Sigmoid colon (tissue), 4 donors: ENCODE results near the gene ACOX3.

Experiments
- EP300 ChIP-seq, 4 donors: sonication (generic); formaldehyde crosslinking; IDR thresholded peaks; one replicate each; pipeline ENCODE4 v1.6.1; 2017; ENCODE audit warnings: antibody characterized with exemption in 4 of 4
- POLR2A ChIP-seq, 2 donors: fragments of 450-650 bp; IDR thresholded peaks; one replicate each; pipeline ENCODE4 v1.6.1; 2016; ENCODE audit warnings: antibody characterized with exemption in 2 of 2, mild to moderate bottlenecking in 2 of 2, moderate library complexity in 2 of 2
- TF ChIP-seq, protein P1 (sequence below), 4 experiments: fragments of 450-650 bp in 3 of 4; fragments of 200-600 bp in 1 of 4; IDR thresholded peaks; one replicate each; pipeline ENCODE4 v1.5.1; 2016 to 2019; ENCODE audit warnings: antibody characterized with exemption in 4 of 4, mild to moderate bottlenecking in 3 of 4, moderate library complexity in 2 of 4

DNA sequence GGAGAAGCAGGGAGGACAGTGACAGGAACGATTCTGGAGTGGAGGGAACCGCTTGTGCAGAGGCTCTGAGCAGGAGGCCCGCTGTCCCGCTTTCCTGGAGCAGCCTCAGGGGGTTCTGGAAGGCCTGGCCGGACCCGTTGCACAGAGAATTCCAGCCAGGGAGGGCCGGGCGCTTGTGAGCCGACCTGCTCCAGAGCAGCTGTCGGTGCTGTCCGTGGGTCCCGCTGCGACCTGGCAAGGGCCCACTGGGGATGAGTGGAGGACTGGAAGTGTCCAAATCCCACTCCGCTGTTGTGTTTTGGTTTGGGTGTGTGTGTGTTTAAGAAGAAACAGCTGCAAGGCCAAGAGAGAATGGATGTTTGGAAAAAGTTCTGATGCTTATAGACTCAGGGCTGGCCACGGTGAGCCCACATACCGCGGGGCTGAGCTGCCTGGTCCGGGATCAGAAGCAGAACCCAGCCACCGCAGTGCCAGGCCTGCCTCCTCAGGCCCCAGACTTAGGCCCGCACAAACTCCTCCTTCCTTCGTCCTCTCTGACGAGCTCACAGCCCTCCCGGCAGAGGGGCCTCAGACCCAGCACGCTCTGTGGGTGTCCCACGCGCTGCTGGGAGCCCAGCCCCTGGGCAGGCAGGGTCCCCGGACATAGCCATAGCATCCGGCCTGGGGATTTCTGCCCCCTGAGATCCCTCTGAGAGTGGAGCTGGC lies 97.1 kb downstream of the ACOX3 start:
- TF ChIP-seq, protein P1, sequence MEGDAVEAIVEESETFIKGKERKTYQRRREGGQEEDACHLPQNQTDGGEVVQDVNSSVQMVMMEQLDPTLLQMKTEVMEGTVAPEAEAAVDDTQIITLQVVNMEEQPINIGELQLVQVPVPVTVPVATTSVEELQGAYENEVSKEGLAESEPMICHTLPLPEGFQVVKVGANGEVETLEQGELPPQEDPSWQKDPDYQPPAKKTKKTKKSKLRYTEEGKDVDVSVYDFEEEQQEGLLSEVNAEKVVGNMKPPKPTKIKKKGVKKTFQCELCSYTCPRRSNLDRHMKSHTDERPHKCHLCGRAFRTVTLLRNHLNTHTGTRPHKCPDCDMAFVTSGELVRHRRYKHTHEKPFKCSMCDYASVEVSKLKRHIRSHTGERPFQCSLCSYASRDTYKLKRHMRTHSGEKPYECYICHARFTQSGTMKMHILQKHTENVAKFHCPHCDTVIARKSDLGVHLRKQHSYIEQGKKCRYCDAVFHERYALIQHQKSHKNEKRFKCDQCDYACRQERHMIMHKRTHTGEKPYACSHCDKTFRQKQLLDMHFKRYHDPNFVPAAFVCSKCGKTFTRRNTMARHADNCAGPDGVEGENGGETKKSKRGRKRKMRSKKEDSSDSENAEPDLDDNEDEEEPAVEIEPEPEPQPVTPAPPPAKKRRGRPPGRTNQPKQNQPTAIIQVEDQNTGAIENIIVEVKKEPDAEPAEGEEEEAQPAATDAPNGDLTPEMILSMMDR (IDR thresholded peaks at IDR 0.05): no peak
- TF ChIP-seq POLR2A (IDR thresholded peaks at IDR 0.05) (no peak), EP300 (IDR thresholded peaks at IDR 0.05) (no peak)
